Colonic mucosa (tissue), 4 donors: ENCODE results near the gene SYT12. TPM values are rescaled to one million over a fixed set of nuclear protein-coding genes. Genes with fewer than 3 reads are reported as not detected.

Experiments
- DNase-seq: peaks from one replicate; pipeline ENCODE4 v3.0.0-alpha.2; 2020
- H3K27ac ChIP-seq: fragments of 200-600 bp; one replicate; pipeline ENCODE4 v1.8.0; 2021
- H3K27me3 ChIP-seq: fragments of 200-600 bp; one replicate; pipeline ENCODE4 v1.8.0; 2021
- H3K36me3 ChIP-seq: fragments of 200-600 bp; one replicate; pipeline ENCODE4 v1.8.0; 2021
- H3K4me1 ChIP-seq: fragments of 200-600 bp; one replicate; pipeline ENCODE4 v1.8.0; 2021; ENCODE audit warnings: mild to moderate bottlenecking
- H3K4me3 ChIP-seq: fragments of 200-600 bp; one replicate; pipeline ENCODE4 v1.8.0; 2021
- H3K9ac ChIP-seq, 2 donors: one replicate each; pipeline ENCODE4 v1.7.0; 2013; ENCODE audit warnings: control low read depth in 2 of 2, low read depth in 2 of 2, low read length in 2 of 2
- H3K9me3 ChIP-seq: fragments of 200-600 bp; one replicate; pipeline ENCODE4 v1.8.0; 2021
- intact Hi-C: fragments of 100-400 bp; cut with DNase I; formaldehyde crosslinking; loops from one replicate; pipeline ENCODE4 v1.14.1; 2022
- total RNA-seq, 2 donors: library from RNA; stranded (reverse); fragmentation: NEBNext Ultra II Directional in 1 of 2; extraction: Animal tissue kit (Norgen Biotek cat#: 25700) in 1 of 2; gene quantifications; one replicate each; pipeline ENCODE4 v1.2.1, GENCODE V29; 2021
- TF ChIP-seq, protein P1 (sequence below): fragments of 200-600 bp; IDR thresholded peaks from one replicate; pipeline ENCODE4 v1.8.0; 2022; ENCODE audit warnings: antibody characterized with exemption, mild to moderate bottlenecking
- donor health status: healthy.
- donor health status: DM: no; HTN: no; CAD: no.
- donor health status: DM: no; HTN: no; CAD: no.

Gene SYT12
- total RNA-seq, 2 donors from 2014 or later, result 0.29 to 3.4 TPM

DNA sequence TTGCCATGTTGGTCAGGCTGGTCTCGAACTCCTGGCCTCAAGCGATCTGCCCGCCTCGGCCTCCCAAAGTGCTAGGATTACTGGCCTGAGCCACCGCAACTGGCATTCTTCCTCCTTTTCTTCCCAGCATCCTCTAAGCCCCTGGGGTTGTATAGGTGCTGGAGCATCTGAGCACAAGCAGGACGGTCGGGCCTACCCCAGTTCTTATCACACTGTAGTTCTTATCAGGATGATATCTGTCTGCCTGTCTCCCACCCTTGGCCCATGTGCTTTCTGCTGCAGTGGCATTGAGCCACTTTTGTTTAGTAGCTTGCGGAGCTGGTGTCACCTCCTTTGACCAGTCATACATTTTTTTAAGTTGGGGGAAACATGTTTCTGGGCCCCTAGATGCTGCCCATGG lies 35.6 kb downstream of the SYT12 start:
- no peaks in the 10 kb centered on the region for H3K9me3 ChIP-seq
- intact Hi-C loops, result no loop called here
- no peaks in the 10 kb centered on the region for H3K27me3 ChIP-seq
- no peak overlapping the region for H3K4me3 ChIP-seq
- no peak overlapping the region for H3K27ac ChIP-seq
- TF ChIP-seq, protein P1, sequence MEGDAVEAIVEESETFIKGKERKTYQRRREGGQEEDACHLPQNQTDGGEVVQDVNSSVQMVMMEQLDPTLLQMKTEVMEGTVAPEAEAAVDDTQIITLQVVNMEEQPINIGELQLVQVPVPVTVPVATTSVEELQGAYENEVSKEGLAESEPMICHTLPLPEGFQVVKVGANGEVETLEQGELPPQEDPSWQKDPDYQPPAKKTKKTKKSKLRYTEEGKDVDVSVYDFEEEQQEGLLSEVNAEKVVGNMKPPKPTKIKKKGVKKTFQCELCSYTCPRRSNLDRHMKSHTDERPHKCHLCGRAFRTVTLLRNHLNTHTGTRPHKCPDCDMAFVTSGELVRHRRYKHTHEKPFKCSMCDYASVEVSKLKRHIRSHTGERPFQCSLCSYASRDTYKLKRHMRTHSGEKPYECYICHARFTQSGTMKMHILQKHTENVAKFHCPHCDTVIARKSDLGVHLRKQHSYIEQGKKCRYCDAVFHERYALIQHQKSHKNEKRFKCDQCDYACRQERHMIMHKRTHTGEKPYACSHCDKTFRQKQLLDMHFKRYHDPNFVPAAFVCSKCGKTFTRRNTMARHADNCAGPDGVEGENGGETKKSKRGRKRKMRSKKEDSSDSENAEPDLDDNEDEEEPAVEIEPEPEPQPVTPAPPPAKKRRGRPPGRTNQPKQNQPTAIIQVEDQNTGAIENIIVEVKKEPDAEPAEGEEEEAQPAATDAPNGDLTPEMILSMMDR, result no peak
- H3K9ac ChIP-seq, result no peak overlapping the region
- no peak for DNase-seq
- no peaks in the 10 kb centered on the region for H3K36me3 ChIP-seq
- H3K4me1 ChIP-seq, result peaks cover 6% of the 10 kb centered on the region

DNA sequence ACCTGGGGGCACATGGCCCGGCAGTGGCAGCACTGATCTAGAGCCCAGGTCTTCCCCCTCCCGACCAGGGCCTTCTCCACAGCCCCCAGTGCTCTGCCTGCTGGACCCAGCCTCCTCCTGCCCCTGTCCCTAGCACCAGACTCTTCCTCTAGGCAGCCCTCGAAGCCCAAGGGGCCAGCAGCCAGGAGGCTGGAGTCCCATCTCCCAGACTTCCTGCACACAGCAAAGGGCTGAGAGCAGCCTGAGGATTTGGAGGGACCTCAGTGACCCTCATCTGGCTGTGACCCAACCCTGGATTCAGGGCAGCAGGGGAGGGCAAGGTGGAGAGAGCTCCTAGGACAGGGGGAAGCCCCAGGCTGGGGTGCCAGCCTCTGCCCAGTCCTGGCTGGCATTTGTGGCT lies 36.7 kb downstream of the SYT12 start:
- Histone ChIP-seq H3K4me1 (peaks cover 4% of the 10 kb centered on the region), H3K9me3 (no peaks in the 10 kb centered on the region), H3K9ac (no peak overlapping the region), H3K4me3 (no peak overlapping the region), H3K27me3 (no peaks in the 10 kb centered on the region), H3K36me3 (no peaks in the 10 kb centered on the region), H3K27ac (no peak overlapping the region)
- DNase-seq, result no peak
- intact Hi-C loops, result no loop called here
- TF ChIP-seq, protein P1, result no peak

DNA sequence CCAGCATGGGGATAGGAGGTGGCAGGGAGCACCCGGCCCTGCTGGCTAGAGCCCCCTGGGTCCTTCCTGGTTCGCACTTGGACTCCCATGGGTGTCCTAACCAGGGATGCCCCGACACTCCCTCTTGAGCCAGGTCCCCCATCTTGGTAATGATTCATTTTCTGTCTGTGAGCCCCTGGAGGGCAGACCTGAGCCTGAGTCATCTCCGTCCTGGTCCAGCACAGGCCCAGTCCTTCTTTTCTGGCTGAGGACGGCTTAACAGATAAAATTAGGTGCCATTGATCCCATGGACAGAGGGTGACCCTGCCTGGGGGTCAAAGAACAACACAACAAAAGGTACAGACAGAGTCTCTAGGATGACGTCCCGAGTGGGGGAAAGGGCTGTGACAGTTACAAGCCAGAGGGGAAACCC lies 37.2 kb downstream of the SYT12 start:
- H3K9ac ChIP-seq, result no peak overlapping the region
- intact Hi-C loops, result no loop called here
- no peak overlapping the region for H3K27ac ChIP-seq

DNA sequence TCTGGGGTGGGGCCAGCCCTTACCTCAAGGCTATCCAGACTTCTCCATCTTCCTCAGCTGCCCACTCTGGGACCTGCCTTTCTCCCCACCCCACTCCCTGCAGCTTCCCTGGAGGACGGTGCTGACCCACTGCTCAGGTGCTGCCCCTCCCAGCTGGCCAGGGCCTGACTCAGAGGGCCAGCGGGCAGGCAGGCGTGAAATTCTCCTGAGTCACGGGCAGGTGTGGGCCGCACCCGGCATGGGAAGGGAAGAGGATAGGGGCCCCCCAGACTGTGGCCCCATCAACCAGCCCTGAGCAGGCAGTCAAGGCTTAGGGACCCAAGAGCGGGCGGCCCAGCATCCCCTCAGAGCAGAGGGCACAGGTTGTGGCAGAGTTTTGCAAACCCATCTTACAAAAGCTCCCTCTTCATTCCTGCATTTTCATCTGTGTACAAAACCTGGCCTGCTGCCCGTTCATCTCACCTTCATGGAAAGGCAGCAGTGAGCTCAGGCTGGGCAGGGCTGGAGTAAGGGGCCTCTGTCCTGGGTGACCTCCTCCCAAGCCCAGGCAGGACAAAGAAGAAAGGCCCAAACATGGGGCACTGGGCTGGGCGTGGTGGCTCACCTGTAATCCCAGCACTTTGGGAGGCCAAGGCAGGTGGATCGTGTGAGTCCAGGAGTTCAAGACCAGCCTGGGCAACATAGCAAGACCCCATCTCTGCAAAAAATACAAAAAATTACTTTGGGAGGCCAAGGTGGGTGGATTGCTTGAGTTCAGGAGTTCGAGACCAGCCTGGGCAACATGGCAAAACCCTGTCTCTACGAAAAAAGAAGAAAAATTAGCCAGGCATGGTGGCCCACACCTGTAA lies 39.8 kb downstream of the SYT12 start:
- Histone ChIP-seq H3K27me3 (no peaks in the 10 kb centered on the region), H3K4me1 (no peaks in the 10 kb centered on the region), H3K27ac (no peak overlapping the region), H3K9me3 (no peaks in the 10 kb centered on the region), H3K9ac (no peak overlapping the region), H3K36me3 (no peaks in the 10 kb centered on the region), H3K4me3 (no peak overlapping the region)
- intact Hi-C loops, result no loop called here
- TF ChIP-seq, protein P1, result no peak
- DNase-seq, result no peak

More for the DNA sequence above, 37.2 kb downstream of the SYT12 start:
- Histone ChIP-seq H3K9me3 (no peaks in the 10 kb centered on the region), H3K4me3 (no peak overlapping the region), H3K36me3 (no peaks in the 10 kb centered on the region), H3K4me1 (no peaks in the 10 kb centered on the region), H3K27me3 (no peaks in the 10 kb centered on the region)
- DNase-seq, result no peak
- TF ChIP-seq, protein P1, result no peak

DNA sequence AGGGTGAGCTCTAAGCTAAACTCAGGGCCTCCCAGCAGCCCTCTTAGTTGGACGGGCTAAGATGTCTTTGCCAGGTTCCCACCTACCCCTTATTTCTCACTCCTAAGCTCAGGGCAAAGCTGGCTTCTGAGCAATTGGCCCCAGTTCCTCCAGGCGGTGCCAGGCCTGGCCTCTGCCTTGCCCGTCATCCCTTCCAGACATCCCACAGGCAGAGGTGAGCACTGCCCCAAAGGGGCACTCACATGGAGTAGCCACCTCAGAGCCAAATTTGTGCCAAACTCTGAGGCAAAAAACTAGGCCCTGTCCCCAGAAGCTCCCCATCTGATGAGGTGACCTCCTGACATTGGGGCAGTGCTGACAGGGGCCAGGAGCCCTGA lies 43.4 kb downstream of the SYT12 start:
- Histone ChIP-seq H3K9me3 (no peaks in the 10 kb centered on the region), H3K36me3 (no peaks in the 10 kb centered on the region), H3K27me3 (no peaks in the 10 kb centered on the region), H3K4me3 (no peak overlapping the region), H3K9ac (no peak overlapping the region), H3K4me1 (no peaks in the 10 kb centered on the region), H3K27ac (no peak overlapping the region)
- intact Hi-C loops, result no loop called here
- DNase-seq, result no peak
- TF ChIP-seq, protein P1, result no peak
